ENCODE measurements around the gene CLPX.
"Not testable (repeated sequence)": the region's sequence is repeated elsewhere in the genome, so short reads cannot be mapped to it uniquely, and the experiment has no call there.

Gene CLPX

DNA sequence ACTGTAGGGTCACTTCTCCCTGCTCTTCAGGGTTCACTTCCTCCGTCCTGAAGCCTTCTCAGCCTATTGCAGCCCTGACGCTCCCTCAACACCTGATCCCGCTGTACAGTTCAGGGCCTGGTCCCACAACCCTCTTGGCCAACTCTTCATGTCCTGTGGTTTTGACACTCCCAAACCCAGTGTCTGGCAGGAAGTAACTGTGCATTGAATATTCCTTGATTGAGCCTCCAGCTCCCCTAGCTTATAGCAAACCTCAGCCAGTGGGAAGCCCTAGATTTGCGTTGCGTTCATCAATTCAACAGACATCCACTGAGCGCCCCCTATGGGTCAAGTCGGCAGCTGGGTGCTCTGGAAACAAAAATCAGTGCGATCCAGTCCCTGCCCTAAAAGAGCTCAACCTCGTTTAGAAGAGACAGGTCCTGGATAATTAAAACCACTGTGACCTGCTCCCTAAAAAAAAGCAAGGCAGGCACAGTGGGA, 83.7 kb downstream of the CLPX start:
- DNase-seq (ENCODE audit: low spot score): peak; percentile 42

- no peak for DNase-seq (ENCODE audit: low spot score)
Measured at GRCh38 chr15:65100442-65100841, 84.7 kb downstream of the CLPX start.

GRCh38 chr15:65099801-65100200, 85.3 kb downstream of the CLPX start:
- DNase-seq (ENCODE audit: low spot score): not testable (repeated sequence)

DNA sequence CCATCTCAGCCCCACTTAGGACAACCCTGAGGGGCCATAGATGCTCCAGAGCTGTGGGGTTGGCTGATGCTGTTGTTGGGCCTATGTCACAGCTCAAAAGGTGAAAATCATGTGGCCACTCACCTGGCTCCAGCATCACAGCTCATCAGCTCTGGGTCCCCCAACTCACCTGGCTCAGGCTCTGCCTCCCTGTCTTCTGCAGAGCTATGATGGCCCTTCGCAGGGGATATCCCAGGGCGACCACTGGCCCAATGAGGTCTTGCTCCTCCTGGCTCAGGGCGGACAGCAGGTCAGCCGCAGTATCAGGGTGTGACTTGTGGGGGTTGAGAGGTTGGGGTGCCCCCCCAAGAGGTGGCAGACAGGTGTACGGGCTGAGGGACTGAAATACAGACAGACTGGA, 85.8 kb downstream of the CLPX start:
- DNase-seq (ENCODE audit: low spot score): no peak

All from germinal center (tissue), 1 donor.